ENCODE measurements around the gene MAGEF1. TPM values are rescaled to one million over a fixed set of nuclear protein-coding genes. Genes with fewer than 3 reads are reported as not detected.
"Not testable (repeated sequence)": the region's sequence is repeated elsewhere in the genome, so short reads cannot be mapped to it uniquely, and the experiment has no call there.

The MAGEF1 gene
- total RNA-seq, 2 donors from 2014 or later, result 61.3 to 86.5 TPM

- Histone ChIP-seq H3K27ac (ENCODE audit: low read depth, low read length) (no peak overlapping the region), H3K27me3 (ENCODE audit: control insufficient read depth, insufficient read depth, low read length, poor library complexity, severe bottlenecking) (no peaks in the 10 kb centered on the region), H3K36me3 (ENCODE audit: control insufficient read depth, insufficient read depth, low read length) (no peaks in the 10 kb centered on the region), H3K9me3 (ENCODE audit: control insufficient read depth, low read length) (no peaks in the 10 kb centered on the region), H3K4me3 (ENCODE audit: low read length) (no peak overlapping the region), H3K4me1 (ENCODE audit: control insufficient read depth, insufficient read depth, low read length) (peaks cover 7% of the 10 kb centered on the region), H3K9ac (ENCODE audit: extremely low read depth, low read length, poor library complexity, severe bottlenecking) (no peak overlapping the region)
- Mint-ChIP-seq H3K36me3 (ENCODE audit: low read depth) (no peaks in the 10 kb centered on the region), H3K27me3 (ENCODE audit: insufficient read depth) (peaks cover 10% of the 10 kb centered on the region), H3K4me3 (no peak overlapping the region), H3K27ac (no peak overlapping the region), H3K4me1 (peaks cover 28% of the 10 kb centered on the region), H3K9me3 (no peaks in the 10 kb centered on the region)
- DNase-seq, result peak; percentile 20
- TF ChIP-seq CTCF (conservative IDR thresholded peaks at IDR 0.05), result no peak
- 90 to 100% methylated on average over 2 of the region's 2 CpGs for WGBS, 2 experiments (ENCODE audit: insufficient coverage in 1 of 2, insufficient read length in 1 of 2)
Measured at GRCh38 chr3:184730924-184731323, 19.1 kb upstream of the MAGEF1 start.

- H3K27ac Mint-ChIP-seq; H3K4me1 ChIP-seq (ENCODE audit: control insufficient read depth, insufficient read depth, low read length); H3K27ac ChIP-seq (ENCODE audit: low read depth, low read length); H3K9me3 ChIP-seq (ENCODE audit: control insufficient read depth, low read length); H3K36me3 Mint-ChIP-seq (ENCODE audit: low read depth); H3K27me3 ChIP-seq (ENCODE audit: control insufficient read depth, insufficient read depth, low read length, poor library complexity, severe bottlenecking); H3K27me3 Mint-ChIP-seq (ENCODE audit: insufficient read depth); DNase-seq; H3K9ac ChIP-seq (ENCODE audit: extremely low read depth, low read length, poor library complexity, severe bottlenecking); H3K9me3 Mint-ChIP-seq; H3K36me3 ChIP-seq (ENCODE audit: control insufficient read depth, insufficient read depth, low read length); H3K4me3 Mint-ChIP-seq; H3K4me3 ChIP-seq (ENCODE audit: low read length): not testable (repeated sequence)
- 92 to 100% methylated on average over 2 to 14 of the region's 14 CpGs for WGBS, 2 experiments (ENCODE audit: insufficient coverage in 1 of 2, insufficient read length in 1 of 2)
- H3K4me1 Mint-ChIP-seq, result peaks cover 16% of the 10 kb centered on the region
Measured at GRCh38 chr3:184729154-184729553, 17.3 kb upstream of the MAGEF1 start.

- no peak for TF ChIP-seq CTCF (conservative IDR thresholded peaks at IDR 0.05)
- H3K9ac ChIP-seq (ENCODE audit: extremely low read depth, low read length, poor library complexity, severe bottlenecking), result no peak overlapping the region
- H3K9me3 ChIP-seq (ENCODE audit: control insufficient read depth, low read length), result no peaks in the 10 kb centered on the region
- Mint-ChIP-seq H3K27ac (no peak overlapping the region), H3K9me3 (no peaks in the 10 kb centered on the region), H3K36me3 (ENCODE audit: low read depth) (no peaks in the 10 kb centered on the region), H3K27me3 (ENCODE audit: insufficient read depth) (peaks cover 8% of the 10 kb centered on the region), H3K4me1 (peaks cover 11% of the 10 kb centered on the region), H3K4me3 (no peak overlapping the region)
- no peaks in the 10 kb centered on the region for H3K27me3 ChIP-seq (ENCODE audit: control insufficient read depth, insufficient read depth, low read length, poor library complexity, severe bottlenecking)
- no peaks in the 10 kb centered on the region for H3K4me1 ChIP-seq (ENCODE audit: control insufficient read depth, insufficient read depth, low read length)
- no peaks in the 10 kb centered on the region for H3K36me3 ChIP-seq (ENCODE audit: control insufficient read depth, insufficient read depth, low read length)
- no peak for DNase-seq
- 94 to 100% methylated on average over 1 to 6 of the region's 6 CpGs for WGBS, 2 experiments (ENCODE audit: insufficient coverage in 1 of 2, insufficient read length in 1 of 2)
- H3K4me3 ChIP-seq (ENCODE audit: low read length), result no peak overlapping the region
- H3K27ac ChIP-seq (ENCODE audit: low read depth, low read length), result no peak overlapping the region
Measured at GRCh38 chr3:184728010-184728527, 16.2 kb upstream of the MAGEF1 start.
